IMR-90 (cell line): ENCODE measurements around the gene SERP2. TPM values are rescaled to one million over a fixed set of nuclear protein-coding genes. Genes with fewer than 3 reads are reported as not detected.

Experiments used
- ATAC-seq: fragments of 200-7000 bp; cut with Tn5 transposase; 2 replicates; pipeline ENCODE4 v1.9.1; 2020; ENCODE audit warnings: low read depth, mild to moderate bottlenecking, moderate library complexity
- BruUV-seq: library from RNA; stranded (reverse); fragments of 400-500 nt; replicated peaks from 2 replicates; lab custom pipeline; 2021; lab: Mats Ljungman, UMichigan
- CTCF ChIA-PET: fragments of 300-600 bp; formaldehyde crosslinking; extraction: SDS; loops from one replicate; lab custom pipeline; 2021; ENCODE audit warnings: antibody characterized with exemption; lab: Yijun Ruan, JAX
- POLR2A ChIA-PET: fragments of 300-600 bp; sonication (Branson Sonifier 250); formaldehyde crosslinking; loops from one replicate; lab custom pipeline; 2022; ENCODE audit warnings: antibody characterized with exemption; ENCODE audit not compliant: unreplicated experiment; lab: Charles Lee
- DNase-seq: peaks from one replicate; pipeline ENCODE4 v3.0.0; 2013
- H2AFZ ChIP-seq: replicated peaks from 2 replicates; pipeline ENCODE3; 2013; ENCODE audit warnings: low read length, mild to moderate bottlenecking; ENCODE audit not compliant: poor library complexity
- H2AK5ac ChIP-seq: 2 replicates; pipeline ENCODE4 v1.6.1; 2013; ENCODE audit warnings: low read depth, low read length, inconsistent platforms
- H2AK9ac ChIP-seq: replicated peaks from 2 replicates; pipeline ENCODE3; 2013; ENCODE audit warnings: mild to moderate bottlenecking, low read depth, low read length, moderate library complexity; ENCODE audit not compliant: poor library complexity
- H2BK120ac ChIP-seq: 2 replicates; pipeline ENCODE4 v1.6.1; 2013; ENCODE audit warnings: low read depth, low read length, inconsistent platforms
- H2BK15ac ChIP-seq: 3 replicates; pipeline ENCODE4 v1.6.1; 2013; ENCODE audit warnings: low read depth, low read length, inconsistent platforms
- H2BK20ac ChIP-seq: 2 replicates; pipeline ENCODE4 v1.6.1; 2013; ENCODE audit warnings: low read depth, mild to moderate bottlenecking, inconsistent platforms, low read length, moderate library complexity
- H2BK5ac ChIP-seq: 2 replicates; pipeline ENCODE4 v1.6.1; 2013; ENCODE audit warnings: mild to moderate bottlenecking, low read depth, low read length, inconsistent platforms; ENCODE audit not compliant: poor library complexity, severe bottlenecking
- H3K14ac ChIP-seq: replicated peaks from 2 replicates; pipeline ENCODE4 v1.6.1; 2013; ENCODE audit warnings: low read depth, low read length, inconsistent platforms
- H3K18ac ChIP-seq: 2 replicates; pipeline ENCODE4 v1.6.1; 2013; ENCODE audit warnings: low read depth, low read length, control low read depth
- H3K23ac ChIP-seq: 2 replicates; pipeline ENCODE4 v1.6.1; 2013; ENCODE audit warnings: low read depth, low read length, inconsistent platforms
- H3K27ac ChIP-seq: 2 replicates; pipeline ENCODE4 v1.5.1; 2013; ENCODE audit warnings: mild to moderate bottlenecking, control low read depth, low read length; ENCODE audit not compliant: insufficient read depth
- H3K27me3 ChIP-seq: 2 replicates; pipeline ENCODE4 v1.6.1; 2013; ENCODE audit warnings: low read length; ENCODE audit not compliant: control insufficient read depth, insufficient read depth
- H3K36me3 ChIP-seq: 2 replicates; pipeline ENCODE4 v1.6.1; 2013; ENCODE audit warnings: low read length, mixed read lengths; ENCODE audit not compliant: control insufficient read depth, insufficient read depth
- H3K4ac ChIP-seq: 2 replicates; pipeline ENCODE4 v1.6.1; 2013; ENCODE audit warnings: low read depth, low read length, inconsistent platforms
- H3K4me1 ChIP-seq: 2 replicates; pipeline ENCODE4 v1.6.1; 2013; ENCODE audit warnings: low read length, mixed read lengths; ENCODE audit not compliant: control insufficient read depth, insufficient read depth
- H3K4me2 ChIP-seq: 2 replicates; pipeline ENCODE4 v1.6.1; 2013; ENCODE audit warnings: low read depth, mild to moderate bottlenecking, control low read depth, low read length, moderate library complexity
- H3K4me3 ChIP-seq: 2 replicates; pipeline ENCODE4 v1.5.1; 2013; ENCODE audit warnings: low read depth, mild to moderate bottlenecking, control low read depth, low read length, moderate library complexity; ENCODE audit not compliant: insufficient read depth
- H3K56ac ChIP-seq: 2 replicates; pipeline ENCODE4 v1.6.1; 2013; ENCODE audit warnings: low read length, inconsistent platforms; ENCODE audit not compliant: insufficient read depth; ENCODE audit errors: extremely low read depth
- H3K79me1 ChIP-seq, 2 experiments: 2 replicates each; pipeline ENCODE4 v1.6.1; 2013; ENCODE audit warnings: low read length in 2 of 2, inconsistent platforms in 1 of 2, low read depth in 1 of 2
- H3K9ac ChIP-seq: 2 replicates; pipeline ENCODE4 v1.6.1; 2013; ENCODE audit warnings: low read depth, low read length, control low read depth
- H3K9me1 ChIP-seq: 2 replicates; pipeline ENCODE4 v1.6.1; 2013; ENCODE audit warnings: low read length, inconsistent platforms; ENCODE audit not compliant: insufficient read depth
- H3K9me3 ChIP-seq: 2 replicates; pipeline ENCODE4 v1.6.1; 2013; ENCODE audit warnings: low read length; ENCODE audit not compliant: control insufficient read depth, insufficient read depth
- H4K20me1 ChIP-seq: 2 replicates; pipeline ENCODE4 v1.6.1; 2013; ENCODE audit warnings: low read length, inconsistent platforms; ENCODE audit not compliant: insufficient read depth
- H4K5ac ChIP-seq: 2 replicates; pipeline ENCODE4 v1.6.1; 2013; ENCODE audit warnings: mild to moderate bottlenecking, low read depth, low read length, control low read depth
- H4K8ac ChIP-seq, 2 experiments: 2 replicates each; pipeline ENCODE4 v1.6.1; 2013; ENCODE audit warnings: low read depth in 2 of 2, low read length in 2 of 2, control low read depth in 1 of 2, inconsistent platforms in 1 of 2
- H4K91ac ChIP-seq: 2 replicates; pipeline ENCODE4 v1.6.1; 2013; ENCODE audit warnings: low read depth, low read length, inconsistent platforms; ENCODE audit not compliant: insufficient read depth
- BHLHE40 ChIP-seq: fragments of 150-350 bp; IDR thresholded peaks from 2 replicates; pipeline ENCODE4 v1.6.1; 2016; ENCODE audit warnings: mild to moderate bottlenecking, low read depth, low read length
- CEBPB ChIP-seq: IDR thresholded peaks from 2 replicates; pipeline ENCODE4 v1.6.1; 2012; ENCODE audit warnings: low read depth, low read length, improper control_type of control experiment
- CTCF ChIP-seq: conservative IDR thresholded peaks from 2 replicates; pipeline ENCODE4 v1.5.1; 2012; ENCODE audit warnings: mild to moderate bottlenecking, low read depth, low read length, improper control_type of control experiment
- MAZ ChIP-seq: IDR thresholded peaks from 2 replicates; pipeline ENCODE4 v1.6.1; 2012; ENCODE audit warnings: low read depth, mild to moderate bottlenecking, low read length, improper control_type of control experiment, moderate library complexity, borderline replicate concordance
- NFE2L2 ChIP-seq: fragments of 150-350 bp; IDR thresholded peaks from 2 replicates; pipeline ENCODE4 v1.6.1; 2016; ENCODE audit warnings: low read depth, mild to moderate bottlenecking, low read length
- POLR2A ChIP-seq: IDR thresholded peaks from 2 replicates; pipeline ENCODE4 v1.6.1; 2012; ENCODE audit warnings: mild to moderate bottlenecking, low read depth, low read length
- RAD21 ChIP-seq: IDR thresholded peaks from 2 replicates; pipeline ENCODE4 v1.6.1; 2012; ENCODE audit warnings: low read length, improper control_type of control experiment
- RFX5 ChIP-seq: IDR thresholded peaks from 2 replicates; pipeline ENCODE4 v1.8.0; 2012; ENCODE audit warnings: low read depth, mild to moderate bottlenecking, low read length, moderate library complexity
- WGBS, 2 experiments: methylation state at CpG; one replicate each; pipeline versions ENCODE4 v1.1.5 to v1.1.7; 2013; ENCODE audit warnings: missing lambda C conversion rate in 2 of 2; ENCODE audit not compliant: insufficient read length in 1 of 2; ENCODE audit errors: extremely low coverage in 2 of 2; 5-methylcytosine and 5-hydroxymethylcytosine counted together
- dilution Hi-C: fragments of 300-500 bp; cut with HindIII; formaldehyde crosslinking; loops from one replicate; pipeline ENCODE4 v1.14.3; 2018; ENCODE audit warnings: low sequenced_read_pairs; ENCODE audit not compliant: unreplicated experiment
- in situ Hi-C: fragments of 300-500 bp; cut with MboI; formaldehyde crosslinking; loops from 3 replicates; pipeline ENCODE4 v1.14.3; 2019; ENCODE audit warnings: low sequenced_read_pairs, inconsistent platforms, mixed read lengths
- intact Hi-C: fragments of 100-400 bp; cut with micrococcal nuclease; formaldehyde crosslinking; loops from 2 replicates; pipeline ENCODE4 v1.10.0; 2022
- polyA plus RNA-seq, 3 experiments: library from polyadenylated mRNA; depleted of rRNA; stranded (reverse); fragments of >200 nt; gene quantifications; 2 replicates each; pipeline ENCODE4 v1.2.3, GENCODE V29; 2012; ENCODE audit warnings: low replicate concordance in 1 of 3
- total RNA-seq: library from RNA; depleted of rRNA; stranded (reverse); fragments of >200 nt; gene quantifications from 2 replicates; pipeline ENCODE4 v1.2.3, GENCODE V29; 2012

The SERP2 gene
- total and polyA plus RNA-seq, 2 of the 4 experiments (the other 2 are of a cell fraction) = 0.54 to 1.4 TPM

GRCh38 chr13:44393391-44393790, 19.8 kb downstream of the SERP2 start:
- no peak overlapping the region for H2AFZ ChIP-seq
- no peak overlapping the region for H3K27ac ChIP-seq
- no TSS peak for BruUV-seq
- H3K56ac ChIP-seq = no peak overlapping the region
- ChIA-PET CTCF (no interaction called here), POLR2A (no interaction called here)
- no peak overlapping the region for H3K4me3 ChIP-seq
- no peak overlapping the region for H2AK5ac ChIP-seq
- no peak overlapping the region for H3K4me2 ChIP-seq
- intact Hi-C loops (no loop called here), dilution Hi-C loops (no loop called here), in situ Hi-C loops (no loop called here)
- H3K4ac ChIP-seq = no peak overlapping the region
- no peak overlapping the region for H4K8ac ChIP-seq
- H4K5ac ChIP-seq = no peak overlapping the region
- no peak overlapping the region for H2AK9ac ChIP-seq
- H3K14ac ChIP-seq = no peak overlapping the region
- no peak for ATAC-seq
- H3K9ac ChIP-seq = no peak overlapping the region
- H3K23ac ChIP-seq = no peak overlapping the region
- no peaks in the 10 kb centered on the region for H4K20me1 ChIP-seq
- no peak overlapping the region for H2BK20ac ChIP-seq
- peaks cover 2% of the 10 kb centered on the region; the same call in 1 of the 2 replicates for H3K27me3 ChIP-seq
- no peaks in the 10 kb centered on the region for H3K79me1 ChIP-seq
- H3K4me1 ChIP-seq = peaks cover 3% of the 10 kb centered on the region; the same call in 1 of the 2 replicates
- no peak for DNase-seq
- H2BK5ac ChIP-seq = no peak overlapping the region
- no peak overlapping the region for H2BK15ac ChIP-seq
- H3K9me1 ChIP-seq = 0 out of 2 replicates have a peak, but pooled peaks cover 2% of the 10 kb centered on the region
- H4K91ac ChIP-seq = no peak overlapping the region
- H3K36me3 ChIP-seq = no peaks in the 10 kb centered on the region
- H3K9me3 ChIP-seq = no peaks in the 10 kb centered on the region
- no CpG with 5 or more reads among the region's 8 CpGs for WGBS, 2 experiments
- TF ChIP-seq RFX5 (no peak), NFE2L2 (no peak), POLR2A (no peak), RAD21 (no peak), BHLHE40 (no peak), MAZ (no peak), CTCF (no peak), CEBPB (no peak)
- H3K18ac ChIP-seq = no peak overlapping the region
- no peak overlapping the region for H2BK120ac ChIP-seq
